ENCODE data around the gene SDHAF2.
"Not testable (repeated sequence)": the region's sequence is repeated elsewhere in the genome, so short reads cannot be mapped to it uniquely, and the experiment has no call there.

SDHAF2 gene

DNA sequence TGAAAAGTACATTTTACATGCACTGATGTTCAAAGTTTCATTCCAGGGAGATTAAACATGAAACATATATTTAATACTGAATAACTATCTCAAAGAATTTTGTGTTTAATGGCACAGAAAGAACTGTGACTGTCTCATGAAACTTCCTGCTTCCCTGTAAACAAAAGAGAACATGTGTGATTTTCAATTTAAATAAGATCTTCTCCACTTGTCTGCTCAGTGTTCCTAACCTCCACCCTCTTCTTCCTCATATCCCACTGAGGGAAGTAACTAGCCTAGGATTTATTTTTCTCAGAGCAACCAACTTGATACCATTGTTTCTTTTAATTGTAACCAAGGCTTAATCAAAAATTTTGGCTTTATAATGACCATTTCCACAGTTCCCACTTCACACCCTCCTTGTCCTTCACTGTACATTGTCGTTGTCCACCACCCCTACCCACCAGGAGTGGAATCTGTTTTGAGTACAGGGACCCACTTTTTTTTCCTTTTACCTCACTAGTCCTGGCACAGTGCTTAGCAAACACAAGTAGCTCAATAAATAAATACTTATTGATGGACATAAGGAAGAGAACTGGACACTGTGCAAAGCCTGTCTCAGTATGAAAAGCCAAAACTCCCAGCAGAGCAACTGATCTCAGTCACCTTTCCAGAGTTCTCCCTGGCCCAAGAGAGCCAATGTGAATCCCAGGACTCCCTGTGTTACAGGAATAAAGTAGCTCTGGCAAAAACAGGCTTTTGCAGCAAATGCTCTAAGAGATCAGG, 4.4 kb upstream of the SDHAF2 start:
- Histone ChIP-seq H3K27me3 (ENCODE audit: insufficient read depth, low read length) (no peaks in the 10 kb centered on the region), H3K27ac (ENCODE audit: low read depth, low read length) (no peak overlapping the region), H3K36me3 (ENCODE audit: insufficient read depth, low read length) (peaks cover 83% of the 10 kb centered on the region), H3K4me3 (ENCODE audit: low read length) (no peak overlapping the region), H3K9me3 (ENCODE audit: insufficient read depth, low read depth, low read length) (no peaks in the 10 kb centered on the region), H3K9ac (ENCODE audit: low read depth, low read length) (no peak overlapping the region), H3K4me1 (ENCODE audit: insufficient read depth, low read length) (peaks cover 4% of the 10 kb centered on the region; the same call in 1 of the 2 replicates)
- 93% methylated on average over 1 of the region's 1 CpG for WGBS

DNA sequence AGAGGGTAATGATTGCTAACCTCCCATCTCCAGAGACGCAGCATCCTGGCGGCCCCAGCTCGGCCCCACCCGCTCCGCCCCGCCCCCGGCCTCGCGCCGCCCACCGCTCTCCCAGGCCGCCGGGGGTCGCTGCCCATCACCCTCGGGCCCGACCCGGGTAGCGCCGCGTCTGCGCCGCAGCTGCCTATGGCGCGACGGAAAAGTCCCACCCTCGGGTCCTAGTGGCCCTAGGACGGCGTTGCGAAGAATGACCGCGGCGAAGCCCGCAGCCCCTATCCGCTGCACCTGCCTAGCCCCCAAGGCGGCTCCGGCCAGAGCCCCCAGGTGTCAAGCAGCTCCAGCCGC, 606 bp upstream of the SDHAF2 start:
- Histone ChIP-seq H3K9ac (ENCODE audit: low read depth, low read length) (peak overlapping the region; percentile 93), H3K4me3 (ENCODE audit: low read length) (peak overlapping the region; percentile 82), H3K9me3 (ENCODE audit: insufficient read depth, low read depth, low read length) (no peaks in the 10 kb centered on the region), H3K4me1 (ENCODE audit: insufficient read depth, low read length) (peaks cover 4% of the 10 kb centered on the region; the same call in 1 of the 2 replicates), H3K36me3 (ENCODE audit: insufficient read depth, low read length) (peaks cover 48% of the 10 kb centered on the region), H3K27me3 (ENCODE audit: insufficient read depth, low read length) (no peaks in the 10 kb centered on the region), H3K27ac (ENCODE audit: low read depth, low read length) (peak overlapping the region; percentile 98)
- under 1% methylated on average over 37 of the region's 37 CpGs for WGBS

- 79% methylated on average over 8 of the region's 10 CpGs for whole genome bisulfite sequencing
- peaks cover 33% of the 10 kb centered on the region for H3K36me3 ChIP-seq (ENCODE audit: insufficient read depth, low read length)
- H3K27ac ChIP-seq (ENCODE audit: low read depth, low read length): not testable (repeated sequence)
Observed at GRCh38 chr11:61430839-61431238, 915 bp downstream of the SDHAF2 start.

GRCh38 chr11:61437496-61437895, 7.6 kb downstream of the SDHAF2 start:
- peaks cover 3% of the 10 kb centered on the region; the same call in 1 of the 2 replicates for H3K4me1 ChIP-seq (ENCODE audit: insufficient read depth, low read length)
- H3K4me3 ChIP-seq (ENCODE audit: low read length): no peak overlapping the region
- peaks cover 62% of the 10 kb centered on the region for H3K36me3 ChIP-seq (ENCODE audit: insufficient read depth, low read length)
- H3K9ac ChIP-seq (ENCODE audit: low read depth, low read length): no peak overlapping the region
- no peaks in the 10 kb centered on the region for H3K27me3 ChIP-seq (ENCODE audit: insufficient read depth, low read length)
- 92% methylated on average over 5 of the region's 5 CpGs for WGBS
- H3K9me3 ChIP-seq (ENCODE audit: insufficient read depth, low read depth, low read length): no peaks in the 10 kb centered on the region
- H3K27ac ChIP-seq (ENCODE audit: low read depth, low read length): no peak overlapping the region

More at GRCh38 chr11:61430839-61431238, 915 bp downstream of the SDHAF2 start:
- H3K4me3 ChIP-seq (ENCODE audit: low read length): peak overlapping the region; percentile 82
- not testable (repeated sequence) for H3K4me1 ChIP-seq (ENCODE audit: insufficient read depth, low read length); H3K27me3 ChIP-seq (ENCODE audit: insufficient read depth, low read length); H3K9me3 ChIP-seq (ENCODE audit: insufficient read depth, low read depth, low read length)
- H3K9ac ChIP-seq (ENCODE audit: low read depth, low read length): peak overlapping the region; percentile 93

GRCh38 chr11:61439615-61440014, 9.7 kb downstream of the SDHAF2 start:
- Histone ChIP-seq H3K9ac (ENCODE audit: low read depth, low read length) (no peak overlapping the region), H3K36me3 (ENCODE audit: insufficient read depth, low read length) (peaks cover 77% of the 10 kb centered on the region), H3K4me1 (ENCODE audit: insufficient read depth, low read length) (peaks cover 3% of the 10 kb centered on the region; the same call in 1 of the 2 replicates), H3K27ac (ENCODE audit: low read depth, low read length) (no peak overlapping the region), H3K9me3 (ENCODE audit: insufficient read depth, low read depth, low read length) (no peaks in the 10 kb centered on the region), H3K27me3 (ENCODE audit: insufficient read depth, low read length) (no peaks in the 10 kb centered on the region), H3K4me3 (ENCODE audit: low read length) (no peak overlapping the region)
- WGBS: 96% methylated on average over 1 of the region's 1 CpG

DNA sequence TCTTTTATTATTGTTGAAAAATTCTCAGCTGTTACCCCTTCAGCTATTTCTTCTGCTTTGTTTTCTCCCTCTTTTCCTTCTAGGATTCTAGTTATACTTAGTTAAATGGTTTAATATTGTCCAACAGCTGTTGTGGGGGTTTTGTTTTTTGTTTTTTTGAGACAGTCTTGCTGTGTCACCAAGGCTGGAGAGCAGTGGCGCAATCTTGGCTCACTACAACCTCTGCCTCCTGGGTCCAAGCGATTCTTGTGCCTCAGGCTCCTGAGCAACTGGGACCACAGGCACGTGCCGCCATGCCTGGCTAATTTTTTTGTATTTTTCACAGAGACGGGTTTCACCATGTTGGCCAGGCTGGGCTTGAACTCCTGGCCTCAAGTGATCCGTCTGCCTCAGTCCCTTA, 12.7 kb downstream of the SDHAF2 start:
- Histone ChIP-seq H3K9me3 (ENCODE audit: insufficient read depth, low read depth, low read length) (no peaks in the 10 kb centered on the region), H3K27me3 (ENCODE audit: insufficient read depth, low read length) (no peaks in the 10 kb centered on the region), H3K4me1 (ENCODE audit: insufficient read depth, low read length) (peaks cover 9% of the 10 kb centered on the region), H3K36me3 (ENCODE audit: insufficient read depth, low read length) (peaks cover 83% of the 10 kb centered on the region), H3K9ac (ENCODE audit: low read depth, low read length) (no peak overlapping the region), H3K27ac (ENCODE audit: low read depth, low read length) (no peak overlapping the region), H3K4me3 (ENCODE audit: low read length) (no peak overlapping the region)
- 93% methylated on average over 6 of the region's 6 CpGs for WGBS

- Histone ChIP-seq H3K36me3 (ENCODE audit: insufficient read depth, low read length) (peaks cover 82% of the 10 kb centered on the region), H3K4me1 (ENCODE audit: insufficient read depth, low read length) (peaks cover 9% of the 10 kb centered on the region), H3K9ac (ENCODE audit: low read depth, low read length) (no peak overlapping the region), H3K27me3 (ENCODE audit: insufficient read depth, low read length) (no peaks in the 10 kb centered on the region), H3K4me3 (ENCODE audit: low read length) (no peak overlapping the region), H3K27ac (ENCODE audit: low read depth, low read length) (peak overlapping the region; percentile 49; the same call in 1 of the 2 replicates), H3K9me3 (ENCODE audit: insufficient read depth, low read depth, low read length) (no peaks in the 10 kb centered on the region)
- 82% methylated on average over 4 of the region's 4 CpGs for WGBS
Observed at GRCh38 chr11:61445516-61445915, 15.6 kb downstream of the SDHAF2 start.

DNA sequence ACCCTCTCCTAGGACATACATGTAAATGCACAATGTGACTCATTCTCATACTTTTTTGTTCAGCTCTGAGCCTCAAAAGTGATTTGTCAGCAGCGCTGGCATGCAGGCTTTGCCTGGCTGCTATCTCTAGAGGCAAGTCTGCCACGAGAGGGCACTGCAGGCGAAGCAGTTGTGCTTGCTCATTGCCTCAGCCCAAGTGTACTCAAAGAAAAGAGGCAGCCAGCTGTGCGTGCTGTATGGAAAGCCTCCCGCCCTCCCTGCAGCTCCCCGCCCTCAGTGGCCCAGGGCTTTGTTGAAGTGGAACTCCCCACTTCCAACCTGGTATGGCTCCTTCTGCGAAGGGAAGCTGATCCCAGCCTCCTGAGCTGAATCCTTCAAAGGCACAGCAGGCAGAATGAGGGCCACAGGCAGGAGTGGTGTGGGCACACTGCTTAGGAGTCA, 16.3 kb downstream of the SDHAF2 start:
- peaks cover 80% of the 10 kb centered on the region for H3K36me3 ChIP-seq (ENCODE audit: insufficient read depth, low read length)
- H3K4me1 ChIP-seq (ENCODE audit: insufficient read depth, low read length): peaks cover 9% of the 10 kb centered on the region
- WGBS: 12% methylated on average over 7 of the region's 7 CpGs
- H3K4me3 ChIP-seq (ENCODE audit: low read length): no peak overlapping the region
- peak overlapping the region; percentile 80; the same call in 1 of the 2 replicates for H3K27ac ChIP-seq (ENCODE audit: low read depth, low read length)
- no peaks in the 10 kb centered on the region for H3K9me3 ChIP-seq (ENCODE audit: insufficient read depth, low read depth, low read length)
- H3K9ac ChIP-seq (ENCODE audit: low read depth, low read length): peak overlapping the region; percentile 51; the same call in 1 of the 2 replicates
- H3K27me3 ChIP-seq (ENCODE audit: insufficient read depth, low read length): no peaks in the 10 kb centered on the region

- H3K36me3 ChIP-seq (ENCODE audit: insufficient read depth, low read length): peaks cover 70% of the 10 kb centered on the region
- no peaks in the 10 kb centered on the region for H3K27me3 ChIP-seq (ENCODE audit: insufficient read depth, low read length)
- no peak overlapping the region for H3K9ac ChIP-seq (ENCODE audit: low read depth, low read length)
- H3K4me1 ChIP-seq (ENCODE audit: insufficient read depth, low read length): peaks cover 9% of the 10 kb centered on the region
- no peaks in the 10 kb centered on the region for H3K9me3 ChIP-seq (ENCODE audit: insufficient read depth, low read depth, low read length)
- no peak overlapping the region for H3K4me3 ChIP-seq (ENCODE audit: low read length)
- no peak overlapping the region for H3K27ac ChIP-seq (ENCODE audit: low read depth, low read length)
- 97% methylated on average over 12 of the region's 12 CpGs for WGBS
Observed at GRCh38 chr11:61447601-61448551, 18.0 kb downstream of the SDHAF2 start.

GRCh38 chr11:61448552-61448927, 18.6 kb downstream of the SDHAF2 start:
- no peak overlapping the region for H3K9ac ChIP-seq (ENCODE audit: low read depth, low read length)
- H3K4me1 ChIP-seq (ENCODE audit: insufficient read depth, low read length): peaks cover 9% of the 10 kb centered on the region
- no peaks in the 10 kb centered on the region for H3K9me3 ChIP-seq (ENCODE audit: insufficient read depth, low read depth, low read length)
- no peak overlapping the region for H3K27ac ChIP-seq (ENCODE audit: low read depth, low read length)
- no peaks in the 10 kb centered on the region for H3K27me3 ChIP-seq (ENCODE audit: insufficient read depth, low read length)
- 99% methylated on average over 7 of the region's 7 CpGs for WGBS
- no peak overlapping the region for H3K4me3 ChIP-seq (ENCODE audit: low read length)
- H3K36me3 ChIP-seq (ENCODE audit: insufficient read depth, low read length): peaks cover 65% of the 10 kb centered on the region

DNA sequence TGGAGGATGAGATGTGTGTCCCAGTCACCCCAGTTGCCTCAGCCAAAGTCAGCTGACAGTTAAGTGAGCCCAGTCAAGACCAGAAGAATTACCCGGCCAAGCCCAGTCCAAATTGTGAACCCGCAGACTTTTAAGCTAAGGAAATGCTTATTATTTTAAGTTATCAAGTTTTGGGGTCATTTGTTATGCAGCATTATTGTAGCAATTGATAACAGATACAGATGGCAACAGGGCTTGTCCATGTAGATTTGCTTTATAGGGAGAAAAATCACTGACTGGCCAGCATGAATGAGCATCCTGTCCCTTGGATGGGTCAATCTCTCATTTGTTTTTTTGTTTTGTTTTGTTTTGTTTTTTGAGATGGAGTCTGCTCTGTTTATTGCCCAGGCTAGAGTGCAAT, 22.9 kb downstream of the SDHAF2 start:
- H3K4me1 ChIP-seq (ENCODE audit: insufficient read depth, low read length): no peaks in the 10 kb centered on the region
- H3K27ac ChIP-seq (ENCODE audit: low read depth, low read length): no peak overlapping the region
- no peaks in the 10 kb centered on the region for H3K9me3 ChIP-seq (ENCODE audit: insufficient read depth, low read depth, low read length)
- H3K27me3 ChIP-seq (ENCODE audit: insufficient read depth, low read length): no peaks in the 10 kb centered on the region
- no peak overlapping the region for H3K9ac ChIP-seq (ENCODE audit: low read depth, low read length)
- 93% methylated on average over 2 of the region's 2 CpGs for WGBS
- no peak overlapping the region for H3K4me3 ChIP-seq (ENCODE audit: low read length)
- peaks cover 41% of the 10 kb centered on the region for H3K36me3 ChIP-seq (ENCODE audit: insufficient read depth, low read length)
